GM19468 (cell line): ENCODE results near the gene PPP1R9B.

Experiments used
- ATAC-seq: cut with Tn5 transposase; IDR thresholded peaks from one replicate; pipeline ENCODE4 v1.9.1; 2021; ENCODE audit warnings: mild to moderate bottlenecking, moderate library complexity, moderate number of reproducible peaks; ENCODE audit not compliant: unreplicated experiment; ENCODE audit errors: extremely low read depth

PPP1R9B gene

DNA sequence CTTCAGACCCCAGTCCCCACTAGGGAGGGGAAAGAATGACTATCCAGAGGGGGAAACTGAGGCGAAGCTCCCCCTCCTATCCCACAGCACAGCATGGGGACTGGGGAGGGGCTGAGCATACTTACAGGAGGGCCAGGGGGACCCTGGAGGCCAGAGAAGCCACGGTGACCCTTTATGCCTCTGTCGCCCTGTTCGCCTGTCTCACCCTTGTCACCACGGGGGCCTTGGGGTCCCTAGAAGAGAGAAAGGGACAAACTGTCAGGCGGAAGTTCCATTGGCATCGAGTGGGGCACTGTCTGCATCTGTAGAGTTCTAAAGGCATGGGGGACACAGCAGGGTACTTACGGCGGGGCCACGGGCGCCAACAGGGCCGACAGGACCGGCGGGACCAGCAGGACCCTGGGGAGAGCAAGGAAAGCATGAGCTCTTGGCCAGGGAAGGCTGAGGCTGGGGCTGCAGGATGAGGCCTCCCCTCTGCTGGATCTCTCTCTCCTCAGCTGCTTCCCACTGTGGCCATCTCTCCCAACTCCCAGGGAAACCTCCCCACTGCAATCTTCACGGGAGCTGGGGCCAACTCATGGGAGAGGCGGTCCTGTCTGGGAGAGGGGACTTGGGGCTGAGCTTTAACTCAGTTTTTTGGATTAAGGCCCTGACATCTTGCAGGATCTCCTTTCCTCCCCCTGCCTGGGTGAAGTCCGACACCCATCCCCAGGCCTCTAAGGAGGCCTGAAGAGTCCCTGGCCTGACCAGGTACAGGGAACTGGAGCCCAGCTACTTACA is 37.5 kb upstream of the PPP1R9B start:
- no peak for ATAC-seq

DNA sequence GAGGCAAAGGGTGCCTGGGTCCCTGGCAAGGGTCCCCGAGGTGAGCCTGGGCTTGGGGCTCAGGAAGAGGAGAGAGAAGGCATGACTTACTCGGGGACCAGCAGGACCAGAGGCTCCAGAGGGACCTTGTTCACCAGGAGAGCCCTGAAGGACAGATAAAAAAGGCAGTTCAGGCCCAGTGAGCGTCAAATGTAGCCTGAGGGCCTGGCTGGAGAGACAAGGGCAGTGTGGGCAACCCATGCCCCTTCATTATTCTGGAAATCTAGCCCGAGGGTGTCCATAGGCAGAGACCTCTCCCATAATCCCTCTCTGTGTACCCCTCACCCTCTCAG is 36.9 kb upstream of the PPP1R9B start:
- no peak for ATAC-seq

DNA sequence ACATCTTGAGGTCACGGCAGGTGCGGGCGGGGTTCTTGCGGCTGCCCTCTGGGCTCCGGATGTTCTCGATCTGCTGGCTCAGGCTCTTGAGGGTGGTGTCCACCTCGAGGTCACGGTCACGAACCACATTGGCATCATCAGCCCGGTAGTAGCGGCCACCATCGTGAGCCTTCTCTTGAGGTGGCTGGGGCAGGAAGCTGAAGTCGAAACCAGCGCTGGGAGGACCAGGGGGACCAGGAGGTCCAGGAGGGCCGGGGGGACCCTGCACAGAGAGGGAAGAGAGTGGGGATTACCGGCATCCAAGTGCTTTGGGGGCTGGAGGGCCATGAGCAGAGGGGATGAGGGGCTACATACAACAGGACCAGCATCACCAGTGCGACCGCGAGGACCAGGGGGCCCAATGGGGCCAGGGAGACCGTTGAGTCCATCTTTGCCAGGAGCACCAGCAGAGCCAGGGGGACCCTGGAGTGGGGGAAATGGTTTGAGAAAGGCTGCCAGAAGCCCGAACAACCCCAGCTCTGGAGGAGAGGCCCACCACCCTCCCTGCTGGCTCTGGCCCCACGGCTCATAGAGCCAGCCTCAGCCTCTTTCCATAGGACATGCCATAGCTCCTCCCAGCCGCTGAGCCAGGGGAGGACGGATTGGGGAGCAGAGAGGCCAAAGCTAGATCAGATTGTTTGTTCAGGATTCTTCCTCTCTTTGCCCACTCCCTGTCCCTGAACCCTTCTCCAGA is 36.4 kb upstream of the PPP1R9B start:
- no peak for ATAC-seq

DNA sequence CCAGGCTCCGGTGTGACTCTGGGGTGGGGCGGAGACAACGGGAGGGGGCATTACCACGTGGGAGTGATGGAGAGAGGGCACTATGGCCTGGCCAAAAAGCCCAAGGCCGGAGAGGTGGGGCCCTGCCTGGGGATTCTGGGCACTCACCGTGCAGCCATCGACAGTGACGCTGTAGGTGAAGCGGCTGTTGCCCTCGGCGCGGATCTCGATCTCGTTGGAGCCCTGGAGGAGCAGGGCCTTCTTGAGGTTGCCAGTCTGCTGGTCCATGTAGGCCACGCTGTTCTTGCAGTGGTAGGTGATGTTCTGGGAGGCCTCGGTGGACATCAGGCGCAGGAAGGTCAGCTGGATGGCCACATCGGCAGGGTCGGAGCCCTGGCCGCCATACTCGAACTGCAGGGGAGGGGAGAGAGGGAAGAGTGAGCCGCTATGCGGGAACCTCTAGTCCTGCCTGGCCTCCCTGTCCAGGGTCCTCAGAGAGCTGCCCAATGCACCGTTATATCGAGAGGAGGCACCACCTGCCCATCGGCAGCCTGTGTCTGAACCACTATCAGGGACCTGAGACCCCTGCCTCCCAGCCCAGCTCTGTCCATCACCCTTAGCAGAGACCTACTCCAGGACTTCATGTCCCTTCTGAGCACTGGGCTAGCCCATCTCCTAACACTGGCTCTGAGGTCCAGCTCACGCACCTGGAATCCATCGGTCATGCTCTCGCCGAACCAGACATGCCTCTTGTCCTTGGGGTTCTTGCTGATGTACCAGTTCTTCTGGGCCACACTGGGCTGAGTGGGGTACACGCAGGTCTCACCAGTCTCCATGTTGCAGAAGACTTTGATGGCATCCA is 35.4 kb upstream of the PPP1R9B start:
- no peak for ATAC-seq

DNA sequence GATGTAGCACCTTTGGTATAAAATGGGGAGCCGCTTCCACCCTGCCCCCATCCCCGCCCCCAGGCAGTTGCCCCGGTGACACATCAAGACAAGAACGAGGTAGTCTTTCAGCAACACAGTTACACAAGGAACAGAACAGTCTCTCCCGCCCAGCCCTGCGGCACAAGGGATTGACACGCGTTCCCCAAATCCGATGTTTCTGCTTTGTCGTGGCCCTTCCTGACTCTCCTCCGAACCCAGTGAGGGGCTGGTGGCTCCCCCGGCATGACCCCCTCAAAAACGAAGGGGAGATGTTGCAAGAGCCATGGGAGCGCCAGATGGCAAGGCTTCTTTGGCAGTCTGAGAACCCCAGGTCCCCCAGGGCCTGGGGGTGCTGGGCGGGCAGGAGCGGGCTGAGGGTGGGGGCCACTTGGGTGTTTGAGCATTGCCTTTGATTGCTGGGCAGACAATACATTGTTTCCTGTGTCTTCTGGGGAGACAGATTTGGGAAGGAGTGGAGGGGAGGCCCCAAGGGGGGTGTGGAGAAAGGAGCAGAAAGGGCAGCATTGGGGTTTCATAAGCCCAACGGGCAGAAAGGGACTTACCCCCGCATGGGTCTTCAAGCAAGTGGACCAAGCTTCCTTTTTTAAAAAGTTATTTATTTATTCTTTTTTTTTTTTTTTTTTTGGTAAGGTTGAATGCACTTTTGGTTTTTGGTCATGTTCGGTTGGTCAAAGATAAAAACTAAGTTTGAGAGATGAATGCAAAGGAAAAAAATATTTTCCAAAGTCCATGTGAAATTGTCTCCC is 34.3 kb upstream of the PPP1R9B start:
- ATAC-seq, result no peak

DNA sequence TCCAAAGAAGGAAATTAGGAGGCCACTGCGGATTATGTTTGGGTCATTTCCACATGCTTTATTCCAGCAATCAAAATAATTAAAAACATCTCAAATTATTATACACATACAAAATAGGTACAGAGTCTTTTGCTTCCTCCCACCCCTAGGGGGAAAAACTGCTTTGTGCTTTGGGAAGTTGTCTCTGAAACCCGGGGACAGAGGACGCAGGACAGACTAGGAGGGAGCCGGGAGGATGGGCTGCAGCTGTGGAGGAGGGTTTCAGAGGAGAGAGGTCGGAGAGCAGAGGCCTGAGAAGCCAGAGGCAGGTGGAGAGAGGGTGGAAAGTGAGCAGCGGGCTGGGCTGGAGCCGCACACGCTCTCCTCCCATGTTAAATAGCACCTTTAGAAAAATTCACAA is 33.6 kb upstream of the PPP1R9B start:
- ATAC-seq, result no peak

DNA sequence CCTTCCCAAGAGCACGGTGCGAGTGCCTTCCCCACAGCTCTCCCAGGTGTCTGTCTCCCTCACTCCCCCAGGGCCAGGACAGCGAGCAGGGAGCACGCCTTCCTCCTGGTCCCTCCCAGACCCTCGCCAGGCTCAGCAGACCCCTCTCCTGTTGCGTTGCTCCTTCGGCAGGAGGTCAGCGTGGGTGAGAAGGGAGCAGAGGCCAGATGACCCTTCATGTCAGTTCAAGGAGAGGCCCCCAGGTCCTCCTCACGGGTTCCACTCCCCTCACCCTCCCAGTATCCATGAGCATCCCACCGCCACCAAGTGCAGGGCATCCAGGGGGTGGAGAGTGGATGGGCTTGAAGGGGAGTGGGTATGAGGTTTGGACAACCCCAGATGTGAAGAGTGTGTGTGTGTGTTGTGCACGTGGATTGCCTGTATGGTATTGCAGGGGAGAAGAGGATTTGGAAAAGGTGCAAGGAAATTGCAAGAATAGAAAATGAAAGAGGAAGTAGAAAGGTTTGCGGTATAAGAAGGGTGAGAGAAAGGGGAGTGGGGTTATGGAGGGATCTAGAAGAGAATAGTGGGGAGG is 33.0 kb upstream of the PPP1R9B start:
- ATAC-seq, result no peak

DNA sequence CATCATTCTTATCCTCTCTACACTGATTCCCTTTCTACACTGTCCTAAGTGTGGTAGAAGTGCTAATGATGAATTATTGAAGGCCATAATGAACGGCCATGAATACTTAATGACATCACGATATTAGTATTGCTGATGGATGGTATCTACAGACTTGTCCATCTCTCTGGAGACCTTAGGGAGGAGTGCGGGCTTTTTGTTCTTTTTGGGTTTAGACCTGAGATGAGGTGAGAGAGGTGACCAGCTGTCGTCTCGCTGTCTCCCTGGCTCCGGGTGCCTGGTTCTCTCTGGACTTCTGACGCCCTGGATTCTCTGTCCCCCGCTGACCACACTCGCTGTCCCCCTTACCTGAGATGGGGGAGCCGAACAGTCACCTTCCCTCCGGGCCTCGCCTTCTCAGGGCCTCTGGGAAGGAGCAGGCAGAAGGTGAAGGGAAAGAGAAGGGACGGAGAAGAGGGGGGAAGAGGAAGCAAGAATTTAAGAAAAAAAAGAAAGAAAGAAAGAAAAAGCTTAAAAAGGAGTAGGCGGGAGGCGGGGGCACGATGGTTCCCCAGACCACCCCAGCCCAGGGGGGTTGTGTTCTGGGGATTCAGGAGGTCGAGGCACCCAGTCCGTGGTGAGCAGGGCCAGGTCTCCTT is 32.4 kb upstream of the PPP1R9B start:
- no peak for ATAC-seq

DNA sequence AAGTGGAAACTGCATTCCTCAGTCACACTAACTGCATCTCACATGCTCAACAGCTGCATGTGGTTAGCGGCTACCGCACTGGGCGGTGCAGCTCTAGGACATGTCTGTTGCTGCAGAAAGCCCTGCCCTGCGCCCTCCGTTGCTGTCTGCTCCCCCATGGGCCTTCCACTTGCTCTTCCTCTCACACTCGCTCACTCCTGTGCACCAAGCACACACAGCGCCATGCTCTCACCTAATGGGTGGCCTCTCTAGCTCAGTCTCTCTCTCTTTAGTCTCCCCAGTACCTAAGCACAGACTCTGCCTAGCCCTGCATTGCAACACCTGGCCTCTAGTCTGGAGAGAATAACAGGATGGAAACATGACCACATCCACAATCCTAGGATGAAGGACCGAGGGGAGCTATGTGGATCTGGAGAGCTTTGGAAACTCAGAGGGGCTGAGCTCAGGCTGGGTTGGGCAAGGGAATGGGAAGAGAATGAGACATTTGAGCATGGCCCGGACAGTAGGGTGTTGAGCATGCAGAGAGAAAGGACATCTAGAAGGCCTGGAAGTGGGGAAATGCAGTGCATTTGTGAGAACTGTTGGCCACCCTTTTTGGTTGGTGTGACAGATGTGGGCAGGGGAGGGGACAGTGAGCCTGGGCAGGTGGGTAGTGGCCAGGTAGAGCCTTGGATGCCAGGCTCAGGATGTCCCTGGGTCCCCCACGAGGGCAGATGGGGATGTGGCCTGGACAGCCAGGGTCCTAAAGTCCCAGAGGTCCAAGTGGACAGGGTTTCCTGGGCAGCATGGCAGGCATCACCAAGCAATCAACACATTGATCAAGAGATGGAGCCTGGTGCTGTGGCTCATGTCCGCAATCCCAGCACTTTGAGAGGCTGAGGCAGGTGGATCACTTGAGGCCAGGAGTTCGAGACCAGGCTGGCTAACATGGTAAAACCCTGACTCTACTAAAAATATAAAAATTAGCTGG is 31.4 kb upstream of the PPP1R9B start:
- ATAC-seq, result no peak

DNA sequence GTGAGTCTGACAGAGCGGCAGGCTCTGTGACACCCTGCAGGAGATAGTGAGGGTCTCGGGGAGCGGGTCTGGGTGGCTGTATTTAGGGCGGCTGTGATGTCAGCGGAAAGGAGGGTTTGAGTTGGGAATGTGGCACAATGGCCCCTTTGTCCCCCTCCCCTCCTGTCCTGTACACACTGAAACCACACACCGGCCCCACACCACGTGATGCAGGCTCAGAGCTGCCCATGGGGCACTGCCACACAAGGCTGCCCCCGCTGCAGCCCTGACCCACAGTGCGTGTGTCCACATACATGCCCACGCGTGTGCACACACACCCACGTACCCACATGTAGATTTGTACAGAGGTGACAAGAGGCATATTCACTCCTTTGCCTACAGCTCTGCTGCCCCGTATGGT is 30.7 kb upstream of the PPP1R9B start:
- no peak for ATAC-seq

DNA sequence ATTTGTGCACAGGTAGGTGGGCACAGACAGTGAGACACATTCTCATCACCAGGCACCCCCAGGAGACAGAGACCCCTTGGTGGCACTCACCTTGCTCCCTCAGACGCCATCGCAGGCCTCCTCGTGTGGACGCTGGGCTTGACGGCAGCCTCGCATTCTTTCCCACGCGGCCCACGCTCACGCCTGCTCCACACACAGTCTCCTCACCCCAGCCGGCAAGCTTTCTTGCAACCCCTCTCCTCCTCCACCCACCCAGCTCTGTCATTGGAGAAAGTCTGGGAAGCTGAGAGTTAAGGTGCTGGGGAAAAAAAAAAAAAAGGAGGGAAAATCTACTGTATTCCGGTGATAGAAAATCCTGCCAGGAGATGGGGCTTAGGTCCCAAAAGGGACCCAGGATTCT is 30.1 kb upstream of the PPP1R9B start:
- ATAC-seq, result no peak

DNA sequence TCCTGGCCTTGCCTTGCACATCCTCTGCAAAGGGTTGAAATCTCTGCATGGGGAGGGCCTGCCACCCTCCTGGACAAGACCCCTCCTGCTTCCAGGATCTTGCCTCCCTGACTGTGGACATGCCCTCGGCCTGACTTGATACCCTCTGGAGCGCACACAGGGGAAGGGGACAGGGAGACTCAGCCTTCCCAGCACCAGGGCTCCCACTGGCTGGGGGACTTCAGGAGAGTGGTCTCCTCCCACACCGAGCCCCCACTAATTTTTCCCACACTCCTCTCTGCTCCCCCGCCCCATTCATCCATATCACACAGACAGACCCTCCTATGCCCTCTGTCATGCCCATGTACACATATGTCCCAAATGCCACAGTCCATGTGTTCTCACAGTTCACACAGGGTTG is 29.6 kb upstream of the PPP1R9B start:
- ATAC-seq, result no peak

DNA sequence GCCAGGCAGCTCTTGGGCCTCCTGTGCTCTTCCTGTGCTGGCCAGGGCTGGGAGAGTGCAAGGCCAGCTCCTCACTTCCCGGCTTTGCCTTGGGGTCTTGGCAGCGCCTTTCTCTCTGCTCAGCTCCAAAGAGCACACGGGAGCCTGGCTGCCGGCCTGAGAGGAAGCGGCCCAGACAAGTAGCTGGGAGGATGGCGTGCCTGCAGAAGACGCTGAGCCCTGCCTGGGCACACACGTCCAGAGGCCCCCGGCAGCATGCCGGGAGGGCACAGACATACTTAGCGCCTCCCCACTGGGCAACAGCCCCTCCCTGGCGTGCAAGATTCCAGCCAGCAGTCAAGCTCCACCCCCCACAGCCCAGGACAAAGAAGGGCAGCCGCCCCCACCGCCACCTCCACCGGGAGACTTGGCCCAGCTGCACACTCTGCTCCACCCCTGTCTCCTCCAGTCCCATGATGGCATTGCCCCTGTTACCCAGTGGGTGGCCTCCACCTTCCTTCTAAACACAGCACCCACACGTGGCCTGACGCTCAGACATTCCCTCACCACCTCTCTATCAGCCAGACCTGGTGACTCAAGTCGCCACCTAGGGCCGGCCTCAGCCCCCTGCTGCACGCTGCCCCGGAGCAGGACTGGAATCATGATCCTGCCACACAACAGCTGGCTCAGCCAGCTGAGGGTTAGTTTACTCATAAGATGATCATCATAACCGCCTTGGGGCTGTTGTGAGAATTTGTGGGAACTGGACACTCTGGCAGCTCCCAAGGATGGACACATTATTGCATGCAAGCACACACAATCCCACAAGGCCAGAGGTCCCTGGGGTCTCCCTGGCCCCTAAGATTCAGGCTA is 27.7 kb upstream of the PPP1R9B start:
- ATAC-seq, result no peak

DNA sequence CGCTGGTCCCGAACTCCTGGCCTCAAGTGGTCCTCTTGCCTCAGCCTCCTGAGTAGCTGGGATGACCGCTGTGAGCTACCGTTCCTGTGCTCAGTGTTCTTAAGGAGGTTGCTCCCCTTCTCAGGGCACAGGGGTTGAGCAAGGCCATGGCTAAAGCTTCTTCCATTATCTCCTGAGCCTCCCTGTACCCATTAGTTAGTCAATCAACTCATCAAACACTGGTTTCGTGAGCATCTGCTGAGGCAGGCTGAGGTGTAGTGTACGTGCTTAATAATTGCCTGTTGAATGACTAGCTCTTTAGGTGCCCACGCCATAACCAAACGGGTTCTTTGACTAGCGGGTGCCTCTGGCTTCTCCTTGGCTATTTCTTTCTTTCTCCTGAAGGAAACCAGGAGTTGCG is 27.0 kb upstream of the PPP1R9B start:
- no peak for ATAC-seq

DNA sequence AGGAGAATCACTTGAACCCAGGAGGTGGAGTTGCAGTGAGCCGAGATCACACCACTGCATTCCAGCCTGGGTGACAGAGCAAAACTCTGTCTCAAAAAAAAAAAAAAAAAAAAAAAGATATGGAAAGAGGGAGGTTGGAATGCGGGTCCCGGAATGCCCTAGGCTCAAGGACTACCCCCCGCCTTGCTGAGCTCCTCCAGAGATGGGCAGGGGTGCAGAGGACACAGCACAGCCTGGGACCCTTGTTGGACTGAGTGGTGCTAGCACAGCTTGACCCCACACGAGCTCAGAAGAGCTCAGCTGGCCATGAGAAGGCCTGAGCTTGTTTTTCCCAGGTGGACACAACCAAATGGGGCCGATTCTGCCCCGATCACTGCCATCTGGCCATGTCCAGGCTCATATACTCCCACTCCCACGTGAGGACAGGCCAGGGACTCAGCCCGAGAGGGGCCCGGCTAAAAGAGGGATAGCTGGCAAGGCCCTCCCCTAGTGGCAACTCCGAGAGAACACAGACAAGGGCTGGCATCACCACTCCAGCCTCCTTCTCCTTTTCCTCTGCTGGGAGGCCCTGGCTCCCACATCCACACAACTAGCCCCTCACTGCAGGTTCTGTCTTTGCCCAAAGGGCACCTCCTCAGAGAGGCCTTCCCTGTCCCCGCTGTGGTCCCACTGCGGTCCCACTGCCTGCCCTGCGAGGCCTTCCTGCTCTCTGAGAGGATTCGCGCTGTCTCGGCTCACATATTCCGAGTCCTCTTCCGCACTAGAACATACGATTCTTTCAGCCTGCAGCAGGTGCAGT is 26.3 kb upstream of the PPP1R9B start:
- ATAC-seq, result no peak

DNA sequence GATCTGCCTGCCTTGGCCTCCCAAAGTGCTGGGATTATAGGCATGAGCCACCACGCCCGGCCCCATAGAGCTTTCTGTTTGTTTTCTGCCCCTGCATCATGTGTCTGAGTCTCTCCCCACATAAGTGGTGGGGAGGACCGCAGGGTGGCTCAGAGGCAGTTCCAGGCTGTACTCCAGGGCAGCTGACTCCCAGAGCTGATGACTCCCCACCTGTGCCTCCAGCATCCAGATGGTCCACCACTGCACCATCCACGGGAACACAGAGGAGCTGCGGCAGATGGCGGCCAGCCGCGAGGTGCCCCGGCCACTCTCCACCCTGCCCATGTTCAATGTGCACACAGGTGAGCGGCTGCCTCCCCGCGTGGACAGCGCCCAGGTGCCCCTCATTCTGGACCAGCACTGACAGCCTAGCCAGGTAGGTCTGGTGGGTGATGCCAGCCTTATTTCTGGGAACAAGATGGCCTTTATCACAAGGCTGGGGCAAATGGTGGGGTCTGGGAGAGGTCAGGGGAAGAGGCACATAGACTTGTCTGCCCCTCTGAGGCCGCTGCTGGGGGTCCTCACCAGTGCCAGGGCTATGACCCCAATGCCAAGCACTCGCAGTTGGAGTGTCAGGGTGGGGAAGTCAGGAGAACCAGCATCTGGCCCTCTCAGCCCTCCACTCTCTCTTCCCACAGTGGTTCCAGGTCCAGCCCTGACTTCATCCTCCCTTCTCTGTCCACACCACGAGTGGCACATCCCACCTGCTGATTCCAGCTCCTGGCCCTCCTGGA is 24.7 kb upstream of the PPP1R9B start:
- ATAC-seq, result no peak
